H1 (cell line): ENCODE results near the gene CUEDC1. TPM values are rescaled to one million over a fixed set of nuclear protein-coding genes. Genes with fewer than 3 reads are reported as not detected.

Experiments
- CTCF ChIA-PET: fragments of 300-600 bp; sonication (Branson Sonifier 250); formaldehyde crosslinking; loops from one replicate; lab custom pipeline; 2021; ENCODE audit not compliant: partially characterized antibody; lab: Charles Lee
- POLR2A ChIA-PET: fragments of 300-600 bp; sonication (Branson Sonifier 250); formaldehyde crosslinking; loops from one replicate; lab custom pipeline; 2021; ENCODE audit warnings: inconsistent platforms; ENCODE audit not compliant: partially characterized antibody; lab: Charles Lee
- DNase-seq, 2 experiments: peaks; one replicate each; pipeline versions ENCODE4 v3.0.0 to v3.0.0-alpha.2; 2010 to 2022; ENCODE audit warnings: low spot score in 2 of 2, low read depth in 1 of 2, mixed read lengths in 1 of 2
- FAIRE-seq: peaks from 2 replicates; lab custom pipeline; 2011; peaks lifted over from hg19 to GRCh38; lab: Jason Lieb, UNC
- H2AFZ ChIP-seq: 2 replicates; pipeline ENCODE4 v1.8.1; 2012; ENCODE audit warnings: low read length, inconsistent platforms
- H2AK5ac ChIP-seq: 2 replicates; pipeline ENCODE4 v1.6.1; 2013; ENCODE audit warnings: low read depth, low read length
- H2BK120ac ChIP-seq: replicated peaks from 2 replicates; pipeline ENCODE3; 2013; ENCODE audit warnings: low read depth, low read length, inconsistent platforms
- H2BK12ac ChIP-seq: 2 replicates; pipeline ENCODE4 v1.6.1; 2013; ENCODE audit warnings: low read depth, low read length
- H2BK15ac ChIP-seq: 2 replicates; pipeline ENCODE4 v1.6.1; 2013; ENCODE audit warnings: low read length
- H2BK20ac ChIP-seq: 2 replicates; pipeline ENCODE4 v1.6.1; 2013; ENCODE audit warnings: low read length
- H2BK5ac ChIP-seq: 2 replicates; pipeline ENCODE4 v1.6.1; 2013; ENCODE audit warnings: low read depth, low read length
- H3K14ac ChIP-seq: 2 replicates; pipeline ENCODE4 v1.6.1; 2013; ENCODE audit warnings: inconsistent platforms; ENCODE audit not compliant: insufficient read length
- H3K18ac ChIP-seq: 2 replicates; pipeline ENCODE4 v1.6.1; 2013; ENCODE audit warnings: low read length; ENCODE audit errors: extremely low read depth
- H3K23ac ChIP-seq: 2 replicates; pipeline ENCODE4 v1.6.1; 2013; ENCODE audit warnings: inconsistent platforms; ENCODE audit not compliant: insufficient read length
- H3K23me2 ChIP-seq: 2 replicates; pipeline ENCODE4 v1.6.1; 2013; ENCODE audit warnings: low read depth, low read length
- H3K27ac ChIP-seq: 2 replicates; pipeline ENCODE4 v1.6.1; 2011; ENCODE audit warnings: low read depth, low read length, inconsistent platforms
- H3K27me3 ChIP-seq, 4 experiments: replicated peaks in 1 of 4; 1 replicate in 1 of 4; 2 replicates in 3 of 4; pipeline versions ENCODE4 v1.6.1 to v1.8.1; 2011 to 2013; ENCODE audit warnings: low read length in 3 of 4, mild to moderate bottlenecking in 3 of 4, inconsistent platforms in 2 of 4, mixed read lengths in 2 of 4, moderate library complexity in 1 of 4; ENCODE audit not compliant: control insufficient read depth in 3 of 4, insufficient read depth in 3 of 4; ENCODE audit errors: extremely low read depth in 1 of 4
- H3K36me3 ChIP-seq, 4 experiments: 2 replicates each; pipeline versions ENCODE4 v1.6.1 to v1.8.1; 2011 to 2013; ENCODE audit warnings: mild to moderate bottlenecking in 4 of 4, low read length in 3 of 4, moderate library complexity in 2 of 4, control low read depth in 1 of 4, inconsistent platforms in 1 of 4; ENCODE audit not compliant: insufficient read depth in 4 of 4, control insufficient read depth in 2 of 4
- H3K4ac ChIP-seq: replicated peaks from 2 replicates; pipeline ENCODE3; 2013; ENCODE audit warnings: low read length, low read depth, mixed read lengths, inconsistent platforms; ENCODE audit not compliant: insufficient read length
- H3K4me1 ChIP-seq, 4 experiments: replicated peaks in 1 of 4; 1 replicate in 1 of 4; 2 replicates in 3 of 4; pipeline versions ENCODE4 v1.6.1 to v1.8.1; 2011 to 2013; ENCODE audit warnings: low read length in 3 of 4, inconsistent platforms in 2 of 4, mixed read lengths in 1 of 4; ENCODE audit not compliant: insufficient read depth in 4 of 4, control insufficient read depth in 3 of 4
- H3K4me2 ChIP-seq, 2 experiments: 2 replicates each; pipeline versions ENCODE4 v1.6.1 to v1.8.1; 2011 to 2013; ENCODE audit warnings: low read depth in 2 of 2, low read length in 2 of 2, control low read depth in 1 of 2, inconsistent platforms in 1 of 2, mild to moderate bottlenecking in 1 of 2; ENCODE audit not compliant: insufficient read depth in 1 of 2
- H3K4me3 ChIP-seq, 4 experiments: fragments of 200-600, 300-600 bp in 1 of 4; sonication (generic), shearing (Covaris generic), sonication (Bioruptor Twin) in 1 of 4; 2 replicates each; pipeline versions ENCODE4 v1.5.1 to v1.8.1; 2011 to 2016; ENCODE audit warnings: low read length in 4 of 4, low read depth in 3 of 4, control low read depth in 2 of 4, inconsistent platforms in 2 of 4, mild to moderate bottlenecking in 2 of 4, mixed read lengths in 1 of 4, moderate library complexity in 1 of 4; ENCODE audit not compliant: insufficient read depth in 2 of 4; ENCODE audit errors: extremely low read depth in 1 of 4
- H3K56ac ChIP-seq: replicated peaks from 2 replicates; pipeline ENCODE3; 2013; ENCODE audit warnings: low read depth, mild to moderate bottlenecking, mixed read lengths, low read length, inconsistent platforms; ENCODE audit not compliant: insufficient read length
- H3K79me1 ChIP-seq: 2 replicates; pipeline ENCODE4 v1.6.1; 2013; ENCODE audit warnings: low read depth, low read length, control low read depth
- H3K79me2 ChIP-seq, 2 experiments: 2 replicates each; pipeline versions ENCODE4 v1.6.1 to v1.8.1; 2012 to 2013; ENCODE audit warnings: low read length in 2 of 2, mild to moderate bottlenecking in 2 of 2, inconsistent platforms in 1 of 2; ENCODE audit not compliant: insufficient read depth in 2 of 2, control insufficient read depth in 1 of 2
- H3K9ac ChIP-seq, 4 experiments: replicated peaks in 1 of 4; 1 replicate in 1 of 4; 2 replicates in 3 of 4; pipeline versions ENCODE4 v1.6.1 to v1.8.1; 2011 to 2013; ENCODE audit warnings: low read depth in 3 of 4, low read length in 3 of 4, control low read depth in 2 of 4, mild to moderate bottlenecking in 2 of 4, moderate library complexity in 2 of 4, inconsistent platforms in 1 of 4; ENCODE audit errors: extremely low read depth in 1 of 4
- H3K9me3 ChIP-seq, 2 experiments: 2 replicates each; pipeline versions ENCODE4 v1.6.1 to v1.8.1; 2012 to 2013; ENCODE audit warnings: mild to moderate bottlenecking in 2 of 2, moderate library complexity in 2 of 2, control low read depth in 1 of 2, inconsistent platforms in 1 of 2, low read depth in 1 of 2, low read length in 1 of 2, mixed read lengths in 1 of 2; ENCODE audit not compliant: insufficient read depth in 2 of 2
- H4K20me1 ChIP-seq, 2 experiments: replicated peaks in 1 of 2; 2 replicates each; pipeline versions ENCODE3 to v1.8.1; 2011 to 2013; ENCODE audit warnings: inconsistent platforms in 2 of 2, low read length in 2 of 2, mild to moderate bottlenecking in 1 of 2; ENCODE audit not compliant: insufficient read depth in 2 of 2, control insufficient read depth in 1 of 2
- H4K5ac ChIP-seq: 2 replicates; pipeline ENCODE4 v1.6.1; 2013; ENCODE audit warnings: low read length, low read depth, mixed read lengths, inconsistent platforms; ENCODE audit not compliant: insufficient read length
- H4K8ac ChIP-seq: 2 replicates; pipeline ENCODE4 v1.8.0; 2013; ENCODE audit warnings: mild to moderate bottlenecking, moderate library complexity, low read length, inconsistent platforms; ENCODE audit not compliant: insufficient read depth; ENCODE audit errors: extremely low read depth
- H4K91ac ChIP-seq: replicated peaks from 2 replicates; pipeline ENCODE3; 2013; ENCODE audit warnings: low read length, mixed read lengths, inconsistent platforms; ENCODE audit not compliant: insufficient read length
- BRCA1 ChIP-seq: IDR thresholded peaks from 2 replicates; pipeline ENCODE4 v1.6.1; 2012; ENCODE audit warnings: low read depth, low read length, improper control_type of control experiment
- MAFK ChIP-seq: IDR thresholded peaks from 2 replicates; pipeline ENCODE4 v1.6.1; 2012; ENCODE audit warnings: low read depth, mild to moderate bottlenecking, improper control_type of control experiment, low read length
- RFX5 ChIP-seq: IDR thresholded peaks from 2 replicates; pipeline ENCODE4 v1.6.1; 2011; ENCODE audit warnings: low read depth, low read length, improper control_type of control experiment, borderline replicate concordance
- WGBS, 2 experiments: shearing (Covaris generic) in 1 of 2; methylation state at CpG; one replicate each; pipeline versions ENCODE4 v1.1.6 to v1.1.7; 2013 to 2015; ENCODE audit warnings: low lambda C conversion rate in 2 of 2, mixed read lengths in 2 of 2, inconsistent platforms in 1 of 2, low coverage in 1 of 2, missing lambda C conversion rate in 1 of 2; ENCODE audit not compliant: insufficient replicate concordance in 2 of 2, insufficient coverage in 1 of 2, insufficient read length in 1 of 2; ENCODE audit errors: extremely low coverage in 1 of 2, missing lambda C conversion rate in 1 of 2; 5-methylcytosine and 5-hydroxymethylcytosine counted together
- polyA plus RNA-seq, 7 experiments: library from polyadenylated mRNA; depleted of rRNA in 3 of 7; stranded (reverse) in 5 of 7; unstranded in 2 of 7; fragments of >200 nt in 5 of 7; fragments of 200-250 nt in 2 of 7; gene quantifications; 1 replicate in 5 of 7; 2 replicates in 1 of 7; 4 replicates in 1 of 7; pipeline versions ENCODE4 v1.2.1 to v1.2.3, GENCODE V29; 2011 to 2013; ENCODE audit warnings: missing spikeins in 2 of 7, mixed read lengths in 2 of 7
- total RNA-seq: library from RNA; stranded (reverse); fragmentation: NEBNext Ultra II Directional; extraction: Animal tissue kit (Norgen Biotek cat#: 25700); gene quantifications from 2 replicates; pipeline ENCODE4 v1.2.1, GENCODE V29; 2021

The CUEDC1 gene
- total and polyA plus RNA-seq, 2 of the 8 experiments (the other 6 are each of a cell fraction or from before 2014, with no cell fraction given) = 4.0 to 10.7 TPM

GRCh38 chr17:57984261-57984890 lies 29.2 kb upstream of the CUEDC1 start:
- H3K23ac ChIP-seq = no peak overlapping the region
- peaks cover 5% of the 10 kb centered on the region; the same call in 1 of the 2 replicates for H3K79me1 ChIP-seq
- ChIA-PET CTCF (interaction anchor here (1.0 to 3.6 kb wide), 14 partner anchors 9 to 133 kb away, joined by 3 to 35 read pairs (median 4); partner anchors contain the start of gene CUEDC1), POLR2A (interaction anchor here (0.8 to 28.0 kb wide), 10 partner anchors 9 to 207 kb away, joined by 3 to 672 read pairs (median 4); partner anchors contain the start of genes MRPS23 and SRSF1)
- H2BK15ac ChIP-seq = no peak overlapping the region
- no peak overlapping the region for H4K5ac ChIP-seq
- H3K18ac ChIP-seq = no peak overlapping the region
- no peak overlapping the region for H2BK120ac ChIP-seq
- H3K79me2 ChIP-seq = peaks cover 6 to 61% of the 10 kb centered on the region in 2 experiments
- no peak overlapping the region for H3K4ac ChIP-seq
- H4K20me1 ChIP-seq = peaks cover 2 to 15% of the 10 kb centered on the region in 2 experiments
- H2BK5ac ChIP-seq = no peak overlapping the region
- H2BK20ac ChIP-seq = no peak overlapping the region
- peaks cover 5 to 31% (median 20%) of the 10 kb centered on the region in 4 experiments for H3K36me3 ChIP-seq
- no peaks in the 10 kb centered on the region for H3K9me3 ChIP-seq
- no peak overlapping the region for H2BK12ac ChIP-seq
- H4K8ac ChIP-seq = no peak overlapping the region
- no peak overlapping the region for H3K4me2 ChIP-seq
- H3K4me3 ChIP-seq = no peak overlapping the region
- H3K23me2 ChIP-seq = peaks cover 9% of the 10 kb centered on the region
- no peak overlapping the region for H2AK5ac ChIP-seq
- H3K14ac ChIP-seq = no peak overlapping the region
- H3K4me1 ChIP-seq = peaks cover 0 to 2% (median 0%) of the 10 kb centered on the region in 4 experiments; a peak in 3 of 7 replicates
- 83% methylated on average over 4 of the region's 4 CpGs; no CpG with 5 or more reads in 1 of the 2 experiments for WGBS, 2 experiments
- DNase-seq (no peak), FAIRE-seq (no peak)
- H4K91ac ChIP-seq = no peak overlapping the region
- no peaks in the 10 kb centered on the region for H3K27me3 ChIP-seq
- H2AFZ ChIP-seq = no peak overlapping the region
- H3K56ac ChIP-seq = no peak overlapping the region
- no peak overlapping the region for H3K27ac ChIP-seq
- no peak overlapping the region for H3K9ac ChIP-seq
- TF ChIP-seq RFX5 (no peak), MAFK (no peak), BRCA1 (no peak)
